Activated CD4-positive, alpha-beta T cell treated with anti-CD3 and anti-CD28 coated beads for 24 hours (primary cell): Measurements from ENCODE around the gene UPK3A.
A peak's percentile ranks its signal among the peaks of the same experiment; 100 is the strongest.
"Not testable (repeated sequence)": the region's sequence is repeated elsewhere in the genome, so short reads cannot be mapped to it uniquely, and the experiment has no call there.

Experiments
- DNase-seq, 2 donors: peaks; one replicate each; pipeline ENCODE4 v3.0.0-alpha.2; 2020; ENCODE audit warnings: low read depth in 2 of 2

The UPK3A gene

GRCh38 chr22:45257941-45258340 is 26.8 kb upstream of the UPK3A start:
- DNase-seq, result not testable (repeated sequence)

- no peak for DNase-seq
These were observed 24.9 kb upstream of the UPK3A start for GRCh38 chr22:45259754-45260394.

- DNase-seq, result not testable (repeated sequence)
These were observed 24.4 kb upstream of the UPK3A start for GRCh38 chr22:45260395-45260759.

GRCh38 chr22:45261407-45262088 is 23.2 kb upstream of the UPK3A start:
- no peak for DNase-seq

- DNase-seq, result no peak
These were observed 22.4 kb upstream of the UPK3A start for GRCh38 chr22:45262195-45262930.

- no peak for DNase-seq
These were observed 21.8 kb upstream of the UPK3A start for GRCh38 chr22:45262931-45263462.

- DNase-seq, result no peak
These were observed 21.1 kb upstream of the UPK3A start for GRCh38 chr22:45263463-45264269.

GRCh38 chr22:45265535-45265934 is 19.2 kb upstream of the UPK3A start:
- no peak for DNase-seq

- no peak for DNase-seq
These were observed 16.4 kb upstream of the UPK3A start for GRCh38 chr22:45268167-45268957.

GRCh38 chr22:45268958-45269844 is 15.5 kb upstream of the UPK3A start:
- DNase-seq, result peak; percentile 72 to 82

GRCh38 chr22:45270095-45271020 is 14.4 kb upstream of the UPK3A start:
- no peak for DNase-seq

GRCh38 chr22:45271667-45272201 is 13.0 kb upstream of the UPK3A start:
- no peak for DNase-seq

GRCh38 chr22:45272498-45272897 is 12.3 kb upstream of the UPK3A start:
- DNase-seq, result no peak

- DNase-seq, result no peak
These were observed 11.2 kb upstream of the UPK3A start for GRCh38 chr22:45273452-45274075.

- DNase-seq, result no peak
These were observed 8.1 kb upstream of the UPK3A start for GRCh38 chr22:45276507-45277105.

- DNase-seq, result not testable (repeated sequence)
These were observed 7.0 kb upstream of the UPK3A start for GRCh38 chr22:45277720-45278119.

GRCh38 chr22:45278125-45278524 is 6.6 kb upstream of the UPK3A start:
- DNase-seq, result no peak

- no peak for DNase-seq
These were observed 4.2 kb upstream of the UPK3A start for GRCh38 chr22:45280587-45280980.
